EL (cell line): ENCODE results near the gene BFSP1.

ENCODE experiments used
- DNase-seq: peaks from one replicate; pipeline ENCODE4 v3.0.0-alpha.2; 2016

Gene BFSP1

GRCh38 chr20:17556837-17557674, 25.9 kb upstream of the BFSP1 start:
- DNase-seq: peak; percentile 57

GRCh38 chr20:17555106-17555505, 23.9 kb upstream of the BFSP1 start:
- DNase-seq: no peak

DNA sequence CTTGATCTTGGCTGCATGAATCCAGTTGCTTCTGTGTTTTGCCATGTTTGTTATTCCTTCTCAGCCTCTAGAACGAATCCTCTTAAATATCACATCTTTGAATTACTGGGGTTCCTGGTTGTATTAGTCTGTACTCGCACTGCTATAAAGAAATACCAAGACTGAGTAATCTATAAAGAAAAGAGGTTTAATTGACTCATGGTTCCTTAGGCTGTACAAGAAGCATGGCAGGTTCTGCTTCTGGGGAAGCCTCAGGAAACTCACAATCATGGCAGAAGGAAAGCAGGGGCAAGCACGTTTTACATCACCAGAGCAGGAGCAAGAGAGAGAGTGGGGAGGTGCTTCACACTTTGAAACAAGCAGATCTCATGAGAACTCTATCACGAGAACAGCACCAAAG, 18.0 kb upstream of the BFSP1 start:
- DNase-seq: no peak

- no peak for DNase-seq
These were observed 13.9 kb upstream of the BFSP1 start for GRCh38 chr20:17545127-17545526.

DNA sequence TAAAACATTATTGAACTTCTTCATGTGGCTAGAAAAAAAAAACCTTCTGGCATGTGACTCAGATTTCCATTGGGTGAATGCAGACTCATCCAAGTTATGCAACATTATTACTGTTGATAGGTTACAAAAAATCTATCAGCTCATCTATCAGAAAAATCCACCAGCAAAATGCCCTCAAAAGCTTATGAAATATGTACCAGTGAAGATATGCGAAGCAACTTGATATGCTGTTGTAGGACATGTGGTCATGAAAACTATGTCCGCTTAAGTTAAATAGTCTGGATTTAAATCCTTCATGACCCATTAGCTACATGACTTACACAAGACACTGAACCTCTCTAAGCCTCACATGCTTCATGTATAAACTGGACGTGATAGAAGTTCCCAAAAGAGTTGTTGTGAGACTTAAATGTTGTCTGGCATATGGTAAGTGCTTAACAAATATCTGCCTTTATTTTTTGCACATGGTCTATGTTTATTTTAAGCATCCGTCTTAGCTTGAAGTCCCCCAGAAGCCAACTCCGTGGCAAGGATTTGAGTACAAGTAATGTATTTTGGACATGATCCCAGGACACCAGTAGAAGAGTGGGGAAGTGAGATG, 12.5 kb upstream of the BFSP1 start:
- peak; percentile 54 for DNase-seq

DNA sequence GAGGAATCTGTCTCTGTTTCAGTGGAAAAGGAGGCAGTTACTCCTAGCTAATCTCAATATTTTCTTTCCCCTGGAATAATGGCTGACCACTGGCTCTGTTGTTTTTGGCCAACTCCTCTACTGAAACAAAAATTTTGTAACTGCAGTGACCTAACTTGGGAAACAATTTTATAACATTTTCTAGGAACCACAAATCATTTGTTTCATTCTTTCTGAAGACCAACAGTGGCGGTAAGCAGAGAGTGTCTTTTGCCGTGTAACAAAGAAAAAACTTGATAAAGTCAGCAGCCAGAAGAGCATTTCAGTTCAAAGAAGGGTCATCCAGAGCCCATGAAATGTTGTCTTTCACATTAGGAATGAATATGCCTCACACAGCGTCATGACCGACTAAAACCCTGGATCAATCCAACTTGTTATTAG, 11.8 kb upstream of the BFSP1 start:
- DNase-seq: peak; percentile 75

- DNase-seq: no peak
These were observed 11.3 kb upstream of the BFSP1 start for GRCh38 chr20:17542481-17542880.

- DNase-seq: peak; percentile 62
These were observed 10.8 kb upstream of the BFSP1 start for GRCh38 chr20:17541996-17542395.

- DNase-seq: no peak
These were observed 10.4 kb upstream of the BFSP1 start for GRCh38 chr20:17541596-17541995.

- peak; percentile 21 for DNase-seq
These were observed 7.5 kb upstream of the BFSP1 start for GRCh38 chr20:17538517-17539170.

- no peak for DNase-seq
These were observed 6.8 kb upstream of the BFSP1 start for GRCh38 chr20:17537959-17538358.

- peak; percentile 78 for DNase-seq
These were observed 5.8 kb upstream of the BFSP1 start for GRCh38 chr20:17536944-17537444.

DNA sequence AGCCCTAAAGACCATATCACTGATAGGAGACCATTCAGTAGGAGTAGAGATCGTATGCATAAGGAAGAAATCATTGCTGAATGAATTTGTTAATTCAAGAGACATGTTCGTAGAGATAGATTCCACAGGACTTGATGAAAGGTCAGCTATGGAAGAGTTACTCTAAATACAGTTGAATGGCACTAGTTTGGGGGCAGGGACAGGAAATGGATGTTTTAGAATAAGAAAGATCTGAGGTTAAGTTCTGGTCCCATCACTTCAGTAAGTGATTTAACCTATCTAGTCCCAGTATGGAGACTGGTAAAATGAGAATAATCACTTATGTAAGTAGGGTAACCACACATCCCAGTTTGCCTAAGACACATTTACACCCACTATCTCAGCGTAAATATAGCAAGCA, 2.9 kb upstream of the BFSP1 start:
- no peak for DNase-seq

DNA sequence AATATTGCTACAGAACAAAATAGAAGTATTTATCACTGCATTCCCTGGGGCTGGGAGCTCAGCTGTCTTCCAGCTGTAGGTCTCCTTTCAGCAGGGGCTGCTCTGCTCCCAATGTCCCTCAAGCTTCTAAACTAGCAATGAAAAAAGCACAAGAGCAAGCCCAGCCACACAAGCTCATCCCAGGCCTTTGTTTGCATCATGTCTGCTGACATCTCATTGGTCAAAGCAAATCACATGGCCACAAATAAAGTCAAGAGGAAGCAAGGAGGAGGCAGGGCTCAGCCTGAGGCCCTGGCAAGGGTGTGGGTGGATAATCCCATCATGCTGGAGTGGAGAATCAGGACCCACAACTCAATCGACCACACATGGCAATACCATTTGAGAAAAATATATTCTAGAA, 2.2 kb upstream of the BFSP1 start:
- peak; percentile 70 for DNase-seq

- no peak for DNase-seq
These were observed 466 bp upstream of the BFSP1 start for GRCh38 chr20:17531665-17532025.

DNA sequence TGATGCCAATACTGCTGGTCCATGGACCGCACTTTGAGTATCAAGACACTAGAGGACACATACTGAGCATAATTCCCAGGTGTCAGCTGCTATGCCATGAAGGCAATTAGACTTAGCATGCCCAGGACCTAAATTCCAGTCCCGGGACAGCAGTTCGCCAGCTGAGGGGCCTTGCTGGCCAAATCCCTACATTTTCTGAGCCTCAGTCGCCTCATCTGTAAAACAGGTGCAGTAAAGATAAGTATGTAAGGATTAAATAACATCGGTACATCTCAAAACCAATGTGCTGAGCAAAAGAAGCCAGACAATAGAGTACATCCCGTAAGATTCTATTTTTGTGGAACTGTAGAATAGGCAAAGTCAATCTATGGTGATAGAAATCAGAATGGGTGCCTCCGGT, 1.0 kb downstream of the BFSP1 start:
- DNase-seq: no peak

DNA sequence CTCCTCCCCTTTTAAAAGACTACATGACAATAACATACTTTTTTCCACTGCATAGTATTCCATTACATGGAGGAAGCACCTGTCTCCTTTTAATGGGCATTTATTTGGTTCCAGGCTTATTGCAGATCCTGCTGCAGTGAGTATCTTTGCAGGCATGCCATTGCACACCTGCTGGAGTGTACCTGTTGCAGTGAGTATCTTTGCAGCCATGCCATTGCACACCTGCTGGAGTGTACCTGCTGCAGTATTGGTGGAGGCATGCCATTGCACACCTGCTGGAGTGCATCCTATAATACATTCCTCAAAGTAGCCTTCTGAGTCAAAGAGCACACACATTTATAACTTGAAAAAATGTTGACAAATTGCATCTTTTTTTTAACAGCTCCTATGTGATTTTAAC, 1.6 kb downstream of the BFSP1 start:
- no peak for DNase-seq

DNA sequence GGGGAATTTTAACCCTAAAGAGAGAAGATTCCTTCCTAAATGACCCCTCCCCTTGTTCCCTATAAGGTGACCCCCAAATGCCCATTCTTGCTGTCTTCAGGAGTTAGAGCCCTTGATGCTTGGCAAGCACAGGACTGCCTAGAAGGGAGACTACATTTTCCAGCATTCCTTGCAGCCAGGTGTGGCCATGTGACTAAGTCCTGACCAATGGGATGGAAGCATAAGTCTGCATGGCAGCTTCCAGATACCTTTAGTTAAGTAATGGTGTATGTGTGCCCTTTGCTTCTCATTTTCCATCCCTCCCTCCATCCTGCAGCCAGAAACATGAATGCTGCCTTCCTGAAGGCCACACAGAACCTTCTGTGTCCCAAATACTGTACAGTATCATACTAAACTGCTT, 5.5 kb downstream of the BFSP1 start:
- peak; percentile 25 for DNase-seq

- DNase-seq: no peak
These were observed 6.0 kb downstream of the BFSP1 start for GRCh38 chr20:17525132-17525531.

GRCh38 chr20:17524560-17524959, 6.6 kb downstream of the BFSP1 start:
- DNase-seq: no peak

GRCh38 chr20:17523326-17523725, 7.9 kb downstream of the BFSP1 start:
- DNase-seq: no peak

DNA sequence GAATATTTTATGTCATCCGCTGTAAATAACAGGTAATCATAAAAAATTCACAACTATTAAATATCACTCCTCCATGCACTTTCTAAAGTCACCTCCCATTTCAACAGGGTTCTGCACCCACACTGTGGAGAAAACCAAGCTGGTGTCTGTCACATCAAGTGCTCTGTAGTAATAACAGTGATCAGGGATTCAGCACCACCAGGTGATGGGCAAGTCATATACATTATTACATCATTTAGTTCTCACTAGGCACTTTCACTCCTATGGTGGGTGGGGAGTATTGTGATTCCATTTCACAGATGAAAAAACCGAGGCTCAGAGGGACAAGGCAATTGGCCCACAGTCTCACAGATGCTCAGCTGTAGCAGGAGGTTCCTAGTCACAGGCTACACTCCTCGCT, 8.7 kb downstream of the BFSP1 start:
- no peak for DNase-seq

DNA sequence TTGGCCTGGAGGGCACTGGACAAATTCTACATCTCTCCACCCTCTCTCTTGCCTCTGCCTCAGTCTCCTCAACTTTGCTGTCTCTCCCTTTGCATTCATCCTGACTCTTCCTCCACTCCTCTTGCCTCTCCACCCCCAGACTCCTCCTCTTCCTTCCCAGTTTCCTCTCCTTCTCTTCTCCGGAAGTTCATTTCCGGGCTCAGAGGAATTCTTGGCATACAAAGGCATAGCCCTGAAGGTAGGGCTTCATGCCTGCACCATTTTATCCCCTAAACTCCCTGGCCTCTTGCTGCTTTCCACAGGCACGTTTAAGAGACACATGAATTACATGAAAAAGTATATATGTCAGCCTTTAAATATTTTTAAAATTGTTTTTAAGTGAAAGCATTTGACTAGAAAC, 10.6 kb downstream of the BFSP1 start:
- peak; percentile 45 for DNase-seq
